ENCODE results near the gene SYVN1. TPM values are rescaled to one million over a fixed set of nuclear protein-coding genes. Genes with fewer than 3 reads are reported as not detected.

SYVN1 gene
- total and polyA plus RNA-seq, 2 donors (not counting 3 experiments of a cell fraction or from before 2014, with no cell fraction given): 34.5 to 45.1 TPM

DNA sequence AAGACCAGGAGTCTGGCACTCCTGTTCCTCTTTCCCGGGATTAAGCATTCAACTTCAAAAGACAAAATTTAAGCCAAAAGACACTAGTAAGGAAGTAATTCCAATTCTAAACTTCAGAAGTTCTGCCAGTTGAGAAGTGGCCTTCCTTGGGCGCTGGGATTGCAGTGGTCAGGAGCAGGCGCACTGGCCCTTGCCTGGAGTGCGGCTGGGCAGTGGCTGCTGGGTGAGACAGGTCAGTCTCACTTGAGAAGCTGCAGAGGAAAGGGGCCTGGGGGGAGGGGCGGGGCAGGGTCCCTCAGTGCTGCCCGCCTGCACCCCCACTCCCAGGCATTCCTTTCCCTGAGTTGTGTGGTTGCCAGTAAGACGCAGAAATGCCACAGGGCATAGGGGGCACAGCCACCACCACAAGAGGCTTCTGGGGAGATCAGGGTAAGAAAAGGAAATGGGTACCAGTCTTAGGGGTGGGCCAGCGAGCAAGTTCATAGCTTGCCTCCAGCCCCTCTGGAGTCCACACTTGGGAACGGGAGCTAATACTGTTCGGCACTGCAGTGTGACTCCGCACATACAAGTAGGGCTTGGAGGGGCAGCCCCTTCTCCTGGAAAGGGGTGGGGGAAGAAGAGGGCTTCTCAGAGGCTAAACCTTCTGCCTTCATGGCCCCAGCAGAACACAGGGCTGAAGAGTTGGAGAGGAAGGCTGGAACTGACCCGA, 6.7 kb downstream of the SYVN1 start:
- dilution Hi-C loops (cut with MboI; ENCODE audit: extremely low pct_ligation_motif_present, low sequenced_read_pairs): no loop called here
- H4K20me1 ChIP-seq (replicated peaks; ENCODE audit: control insufficient read depth, extremely low read depth, insufficient read depth, low read length): no peaks in the 10 kb centered on the region
- CTCF ChIA-PET: interaction anchor here (1.2 kb wide), 2 partner anchors 10 to 17 kb away, joined by 3 read pairs; partner anchors contain the start of gene ZNHIT2
- no peak overlapping the region for H3K9ac ChIP-seq (replicated peaks; ENCODE audit: extremely low read depth, insufficient read depth, low read length)
- TF ChIP-seq EZH2 (IDR thresholded peaks at IDR 0.05; ENCODE audit: borderline replicate concordance, low read depth, low read length, severe bottlenecking) (no peak), GATA2 (IDR thresholded peaks at IDR 0.05; ENCODE audit: insufficient read depth, insufficient read length, low read depth, low read length) (no peak)
- H2AFZ ChIP-seq (ENCODE audit: low read depth, low read length): no peak overlapping the region
- H3K79me2 ChIP-seq (ENCODE audit: control insufficient read depth, insufficient read depth, low read length): peaks cover 12% of the 10 kb centered on the region
- intact Hi-C loops (cut with micrococcal nuclease): no loop called here
- POLR2A ChIA-PET: interaction anchor here (1.5 kb wide), 1 partner anchor 10 kb away, joined by 4 read pairs; the partner anchor contains the start of gene ZNHIT2
- H3K9me3 ChIP-seq (replicated peaks; ENCODE audit: control insufficient read depth, insufficient read depth, low read length): no peaks in the 10 kb centered on the region
- H3K27ac ChIP-seq (ENCODE audit: insufficient read depth, low read depth, low read length): no peak overlapping the region
- H3K36me3 ChIP-seq (ENCODE audit: control insufficient read depth in 2 of 2, extremely low read depth in 1 of 2, insufficient read depth in 2 of 2, low read length in 2 of 2): peaks cover 11 to 56% of the 10 kb centered on the region in 2 experiments
- H3K4me2 ChIP-seq (ENCODE audit: insufficient read depth, low read length): no peak overlapping the region
- no peaks in the 10 kb centered on the region for H3K27me3 ChIP-seq (ENCODE audit: control insufficient read depth in 2 of 2, insufficient read depth in 2 of 2, low read length in 2 of 2)
- DNase-seq (ENCODE audit: low read depth, low spot score) (no peak), FAIRE-seq (no peak)
- H3K4me1 ChIP-seq (ENCODE audit: control insufficient read depth, extremely low read depth, insufficient read depth, low read length): peaks cover 4% of the 10 kb centered on the region
- H3K4me3 ChIP-seq (replicated peaks in 1 of 3; ENCODE audit: insufficient read depth in 1 of 3, low read depth in 1 of 3, low read length in 3 of 3): no peak overlapping the region
- no peaks in the 10 kb centered on the region for H3K9me1 ChIP-seq (replicated peaks; ENCODE audit: control insufficient read depth, extremely low read depth, insufficient read depth, low read length)
- BruUV-seq (replicated peaks): no TSS peak

DNA sequence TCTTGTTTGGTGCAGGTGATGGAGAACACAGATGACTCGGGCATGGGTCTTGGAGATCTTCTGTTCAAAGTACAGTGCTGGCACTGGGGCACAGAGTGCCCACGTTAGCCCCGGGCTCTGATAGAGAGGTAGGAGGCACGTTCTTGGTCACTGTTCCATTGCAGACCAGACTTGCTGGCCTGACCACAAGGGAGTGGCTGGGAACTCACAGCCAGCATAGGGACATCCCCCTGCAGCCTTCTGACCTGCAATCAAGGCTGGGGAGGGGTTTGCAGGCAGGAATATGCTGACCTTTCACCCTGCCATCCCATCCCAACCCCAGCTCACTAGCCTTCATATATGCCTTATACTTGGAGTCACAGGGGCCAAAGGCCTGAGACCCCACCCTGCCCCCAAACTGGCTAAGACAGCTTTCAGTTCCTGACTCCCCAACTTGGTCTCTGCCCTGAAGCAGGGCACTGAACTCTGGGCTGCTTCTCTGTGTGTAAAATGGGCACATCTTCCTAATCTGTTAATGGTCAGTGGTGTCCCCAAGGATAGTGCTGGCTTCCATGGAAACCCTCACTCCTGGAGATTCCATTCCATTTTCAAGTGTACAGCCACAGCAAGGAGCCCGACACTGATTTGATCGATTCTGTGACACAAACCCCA, 7.6 kb downstream of the SYVN1 start:
- no peak overlapping the region for H3K4me3 ChIP-seq (replicated peaks in 1 of 3; ENCODE audit: insufficient read depth in 1 of 3, low read depth in 1 of 3, low read length in 3 of 3)
- peaks cover 4% of the 10 kb centered on the region for H3K4me1 ChIP-seq (ENCODE audit: control insufficient read depth, extremely low read depth, insufficient read depth, low read length)
- no peak for FAIRE-seq
- TF ChIP-seq, protein P1, sequence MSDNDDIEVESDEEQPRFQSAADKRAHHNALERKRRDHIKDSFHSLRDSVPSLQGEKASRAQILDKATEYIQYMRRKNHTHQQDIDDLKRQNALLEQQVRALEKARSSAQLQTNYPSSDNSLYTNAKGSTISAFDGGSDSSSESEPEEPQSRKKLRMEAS (IDR thresholded peaks at IDR 0.05; ENCODE audit: insufficient read depth, insufficient read length): no peak
- TF ChIP-seq POLR2AphosphoS5 (IDR thresholded peaks at IDR 0.05; ENCODE audit: insufficient read depth, low read depth, low read length): peak; percentile 43
- H3K9ac ChIP-seq (replicated peaks; ENCODE audit: extremely low read depth, insufficient read depth, low read length): no peak overlapping the region
- no peaks in the 10 kb centered on the region for H3K27me3 ChIP-seq (ENCODE audit: control insufficient read depth in 2 of 2, insufficient read depth in 2 of 2, low read length in 2 of 2)
- intact Hi-C loops (cut with micrococcal nuclease) (no loop called here), dilution Hi-C loops (cut with MboI; ENCODE audit: extremely low pct_ligation_motif_present, low sequenced_read_pairs) (no loop called here)
- ChIA-PET CTCF (no interaction called here), POLR2A (interaction anchor here (1.4 kb wide), 1 partner anchor 8 kb away, joined by 3 read pairs; no protein-coding TSS in a partner anchor)
- peaks cover 11 to 50% of the 10 kb centered on the region in 2 experiments for H3K36me3 ChIP-seq (ENCODE audit: control insufficient read depth in 2 of 2, extremely low read depth in 1 of 2, insufficient read depth in 2 of 2, low read length in 2 of 2)
- no peaks in the 10 kb centered on the region for H4K20me1 ChIP-seq (replicated peaks; ENCODE audit: control insufficient read depth, extremely low read depth, insufficient read depth, low read length)
- H3K27ac ChIP-seq (ENCODE audit: insufficient read depth, low read depth, low read length): no peak overlapping the region
- H3K9me1 ChIP-seq (replicated peaks; ENCODE audit: control insufficient read depth, extremely low read depth, insufficient read depth, low read length): no peaks in the 10 kb centered on the region
- BruUV-seq (replicated peaks): no TSS peak
- H2AFZ ChIP-seq (ENCODE audit: low read depth, low read length): no peak overlapping the region
- peaks cover 16% of the 10 kb centered on the region for H3K79me2 ChIP-seq (ENCODE audit: control insufficient read depth, insufficient read depth, low read length)
- no peaks in the 10 kb centered on the region for H3K9me3 ChIP-seq (replicated peaks; ENCODE audit: control insufficient read depth, insufficient read depth, low read length)
- no peak overlapping the region for H3K4me2 ChIP-seq (ENCODE audit: insufficient read depth, low read length)
- DNase-seq (ENCODE audit: low read depth, low spot score): no peak

All from endothelial cell of umbilical vein (primary cell).